HL-60 (cell line): ENCODE results near the gene PRR33.

Experiments used
- DNase-seq, 2 experiments: peaks; one replicate each; pipeline ENCODE4 v3.0.0-alpha.2; 2010 to 2020; ENCODE audit warnings: low read depth in 1 of 2, low spot score in 1 of 2
- H3K27ac ChIP-seq: fragments of 250-450 bp; sonication (Bioruptor Pico); replicated peaks from 2 replicates; pipeline ENCODE4 v1.5.1; 2020; ENCODE audit warnings: mild to moderate bottlenecking, moderate library complexity
- H3K27me3 ChIP-seq: fragments of 250-450 bp; sonication (Bioruptor Pico); 2 replicates; pipeline ENCODE4 v1.5.1; 2021; ENCODE audit warnings: mild to moderate bottlenecking, moderate library complexity; ENCODE audit not compliant: insufficient read depth, poor library complexity, severe bottlenecking
- H3K4me3 ChIP-seq: replicated peaks from 2 replicates; pipeline ENCODE4 v1.5.1; 2011; ENCODE audit warnings: mild to moderate bottlenecking, control low read depth, low read length; ENCODE audit not compliant: insufficient read depth
- CTCF ChIP-seq: IDR thresholded peaks from one replicate; pipeline ENCODE4 v1.5.1; 2011; ENCODE audit warnings: low read length, control low read depth, inconsistent platforms; ENCODE audit not compliant: insufficient read depth
- GABPA ChIP-seq: IDR thresholded peaks from 2 replicates; pipeline ENCODE4 v1.6.1; 2012; ENCODE audit warnings: low read depth
- POLR2AphosphoS5 ChIP-seq: IDR thresholded peaks from 2 replicates; pipeline ENCODE4 v1.6.1; 2012; ENCODE audit warnings: low read depth
- REST ChIP-seq: IDR thresholded peaks from 2 replicates; pipeline ENCODE4 v1.6.1; 2012; ENCODE audit warnings: low read depth; ENCODE audit not compliant: insufficient replicate concordance
- SPI1 ChIP-seq: IDR thresholded peaks from 2 replicates; pipeline ENCODE4 v1.6.1; 2012; ENCODE audit warnings: low read depth, mild to moderate bottlenecking, borderline replicate concordance

Gene PRR33

GRCh38 chr11:1917523-1918435 lies 26.1 kb upstream of the PRR33 start:
- Histone ChIP-seq H3K27me3 (no peaks in the 10 kb centered on the region), H3K27ac (no peak overlapping the region), H3K4me3 (no peak overlapping the region)
- no peak for DNase-seq
- TF ChIP-seq REST: no peak
- TF ChIP-seq CTCF: peak; percentile 47
- no peak for TF ChIP-seq GABPA
- TF ChIP-seq POLR2AphosphoS5: no peak

- no peaks in the 10 kb centered on the region for H3K27me3 ChIP-seq
- H3K27ac ChIP-seq: no peak overlapping the region
- no peak for DNase-seq
- H3K4me3 ChIP-seq: no peak overlapping the region
- TF ChIP-seq SPI1 (no peak), CTCF (no peak), REST (no peak), GABPA (no peak), POLR2AphosphoS5 (no peak)
Measured at GRCh38 chr11:1916986-1917522, 25.4 kb upstream of the PRR33 start.

GRCh38 chr11:1916132-1916985 lies 24.7 kb upstream of the PRR33 start:
- TF ChIP-seq REST (no peak), CTCF (no peak), SPI1 (no peak), POLR2AphosphoS5 (no peak), GABPA (no peak)
- no peak for DNase-seq
- no peak overlapping the region for H3K27ac ChIP-seq
- no peak overlapping the region for H3K4me3 ChIP-seq
- H3K27me3 ChIP-seq: no peaks in the 10 kb centered on the region
